K562 (cell line): ENCODE data around the gene ZNF586. TPM values are rescaled to one million over a fixed set of nuclear protein-coding genes. Genes with fewer than 3 reads are reported as not detected.
A peak's percentile ranks its signal among the peaks of the same experiment; 100 is the strongest.

Experiments
- ATAC-seq: fragments of 200-7000 bp; cut with Tn5 transposase; 3 replicates; pipeline ENCODE4 v1.9.1; 2020; ENCODE audit warnings: moderate library complexity
- BruUV-seq: library from RNA; stranded (reverse); fragments of 400-500 nt; replicated peaks from 2 replicates; lab custom pipeline; 2021; lab: Mats Ljungman, UMichigan
- CTCF ChIA-PET: fragments of 300-600 bp; formaldehyde crosslinking; extraction: SDS; loops from one replicate; lab custom pipeline; 2021; ENCODE audit warnings: low intra/inter-chr PET ratio; lab: Yijun Ruan, JAX
- POLR2A ChIA-PET: fragments of 300-600, 350-650 bp; sonication (Branson Sonifier 250); formaldehyde crosslinking; extraction: SDS; loops from one replicate; lab custom pipeline; 2021; ENCODE audit warnings: antibody characterized with exemption, inconsistent platforms; lab: Yijun Ruan, JAX
- DNase-seq, 4 experiments: peaks; one replicate each; pipeline versions ENCODE4 v3.0.0 to v3.0.0-alpha.2; 2011 to 2018; ENCODE audit warnings: low spot score in 3 of 4, mixed read lengths in 3 of 4; ENCODE audit errors: extremely low read depth in 1 of 4
- FAIRE-seq: peaks from 2 replicates; lab custom pipeline; 2011; peaks lifted over from hg19 to GRCh38; lab: Jason Lieb, UNC
- H2AFZ ChIP-seq: 2 replicates; pipeline ENCODE4 v1.6.0; 2011; ENCODE audit warnings: low read depth, low read length, control low read depth, inconsistent platforms
- H3K27ac ChIP-seq: fragments of 200-600 bp; 3 replicates; pipeline ENCODE4 v1.8.0; 2011; ENCODE audit warnings: low read depth, mild to moderate bottlenecking, control low read depth, inconsistent platforms, low read length, moderate library complexity, mixed read lengths; ENCODE audit errors: extremely low read depth
- H3K27me3 ChIP-seq, 2 experiments: fragments of 300-600 bp in 1 of 2; 2 replicates in 1 of 2; 3 replicates in 1 of 2; pipeline versions ENCODE4 v1.6.0 to v1.8.0; 2011; ENCODE audit warnings: inconsistent platforms in 2 of 2, low read length in 2 of 2, mild to moderate bottlenecking in 1 of 2, mixed read lengths in 1 of 2, moderate library complexity in 1 of 2; ENCODE audit not compliant: control insufficient read depth in 2 of 2, insufficient read depth in 2 of 2
- H3K36me3 ChIP-seq: fragments of 300-600 bp; 3 replicates; pipeline ENCODE4 v1.8.0; 2011; ENCODE audit warnings: mild to moderate bottlenecking, low read length, inconsistent platforms; ENCODE audit not compliant: control insufficient read depth, insufficient read depth
- H3K4me1 ChIP-seq, 2 experiments: fragments of 200-600 bp in 1 of 2; replicated peaks in 1 of 2; 2 replicates in 1 of 2; 3 replicates in 1 of 2; pipeline versions ENCODE4 v1.5.1 to v1.8.0; 2011; ENCODE audit warnings: inconsistent platforms in 2 of 2, low read length in 2 of 2, mild to moderate bottlenecking in 1 of 2, mixed read lengths in 1 of 2, moderate library complexity in 1 of 2; ENCODE audit not compliant: control insufficient read depth in 2 of 2, insufficient read depth in 2 of 2
- H3K4me2 ChIP-seq: 2 replicates; pipeline ENCODE4 v1.6.1; 2011; ENCODE audit warnings: low read length, control low read depth, inconsistent platforms, mixed read lengths; ENCODE audit not compliant: insufficient read depth
- H3K4me3 ChIP-seq: fragments of 200-600 bp; sonication (generic), shearing (Covaris generic); 2 replicates; pipeline ENCODE4 v1.5.1; 2016; ENCODE audit warnings: control low read depth, inconsistent platforms
- H3K79me2 ChIP-seq: fragments of 200-600 bp; 3 replicates; pipeline ENCODE4 v1.8.0; 2011; ENCODE audit warnings: low read length, inconsistent platforms; ENCODE audit not compliant: control insufficient read depth, insufficient read depth
- H3K9ac ChIP-seq, 2 experiments: 2 replicates each; pipeline versions ENCODE4 v1.6.0 to v1.6.1; 2011; ENCODE audit warnings: low read depth in 2 of 2, low read length in 2 of 2, control low read depth in 1 of 2, inconsistent platforms in 1 of 2, mild to moderate bottlenecking in 1 of 2, mixed read lengths in 1 of 2; ENCODE audit not compliant: insufficient read depth in 1 of 2
- H3K9me1 ChIP-seq: one replicate; pipeline ENCODE4 v1.6.0; 2011; ENCODE audit warnings: inconsistent platforms, mild to moderate bottlenecking, low read length, moderate library complexity; ENCODE audit not compliant: control insufficient read depth, insufficient read depth
- H3K9me3 ChIP-seq: replicated peaks from 2 replicates; pipeline ENCODE4 v1.5.1; 2011; ENCODE audit warnings: low read depth, low read length, inconsistent platforms; ENCODE audit not compliant: control insufficient read depth, insufficient read depth
- H4K20me1 ChIP-seq: replicated peaks from 2 replicates; pipeline ENCODE4 v1.6.1; 2011; ENCODE audit warnings: low read length, inconsistent platforms, mixed read lengths; ENCODE audit not compliant: control insufficient read depth, insufficient read depth
- BHLHE40 ChIP-seq: IDR thresholded peaks from 2 replicates; pipeline ENCODE4 v1.6.1; 2011; ENCODE audit warnings: low read length, improper control_type of control experiment
- BMI1 ChIP-seq: fragments of 150-350 bp; IDR thresholded peaks from 2 replicates; pipeline ENCODE4 v1.6.1; 2014; ENCODE audit warnings: low read length
- BRD4 ChIP-seq: fragments of 200-600 bp; sonication (generic); IDR thresholded peaks from 2 replicates; pipeline ENCODE4 v1.6.1; 2017; ENCODE audit warnings: inconsistent platforms
- CCAR2 ChIP-seq: fragments of 200-400 bp; formaldehyde crosslinking; IDR thresholded peaks from 2 replicates; pipeline ENCODE4 v1.6.1; 2017; ENCODE audit warnings: mild to moderate bottlenecking, low read depth, low read length
- DIDO1 ChIP-seq: fragments of 450-650 bp; IDR thresholded peaks from 2 replicates; pipeline ENCODE4 v1.6.1; 2016; ENCODE audit warnings: low read depth, missing biosample characterization, missing genetic modification characterization
- ELF4 ChIP-seq: fragments of 450-650 bp; formaldehyde crosslinking; IDR thresholded peaks from 2 replicates; pipeline ENCODE4 v1.4.0; 2022; ENCODE audit warnings: missing genetic modification characterization
- MTF1 ChIP-seq: fragments of 250-450 bp; sonication (Bioruptor Pico); IDR thresholded peaks from 2 replicates; pipeline ENCODE4 v1.9.0; 2021; ENCODE audit warnings: moderate library complexity, mild to moderate bottlenecking, inconsistent platforms, borderline replicate concordance
- MXI1 ChIP-seq: IDR thresholded peaks from 2 replicates; pipeline ENCODE4 v1.6.1; 2011; ENCODE audit warnings: low read depth, mild to moderate bottlenecking, improper control_type of control experiment, low read length
- SIX5 ChIP-seq, 2 experiments: IDR thresholded peaks; 2 replicates each; pipeline ENCODE4 v1.6.1; 2011; ENCODE audit warnings: low read length in 2 of 2, borderline replicate concordance in 1 of 2, low read depth in 1 of 2, mild to moderate bottlenecking in 1 of 2, moderate library complexity in 1 of 2; ENCODE audit not compliant: insufficient read depth in 1 of 2
- SMAD2 ChIP-seq: fragments of 150-350 bp; IDR thresholded peaks from 2 replicates; pipeline ENCODE4 v1.6.1; 2014; ENCODE audit warnings: low read depth, mild to moderate bottlenecking, low read length
- SUPT5H ChIP-seq: fragments of 450-650 bp; IDR thresholded peaks from 2 replicates; pipeline ENCODE4 v1.6.1; 2016
- TRIM28 ChIP-seq: fragments of 450-650 bp; IDR thresholded peaks from 2 replicates; pipeline ENCODE4 v1.6.1; 2017
- U2AF1 ChIP-seq: fragments of 200-400 bp; formaldehyde crosslinking; optimal IDR thresholded peaks from 2 replicates; pipeline ENCODE3; 2017; ENCODE audit warnings: mild to moderate bottlenecking, low read depth, low read length, moderate library complexity
- ZNF140 ChIP-seq: fragments of 250-450 bp; sonication (Bioruptor Pico); IDR thresholded peaks from 2 replicates; pipeline ENCODE4 v1.8.0; 2021; ENCODE audit warnings: moderate library complexity, mild to moderate bottlenecking, inconsistent platforms
- ZNF253 ChIP-seq: fragments of 250-450 bp; sonication (Bioruptor Pico); conservative IDR thresholded peaks from 2 replicates; pipeline ENCODE4 v1.6.1; 2021; ENCODE audit warnings: mild to moderate bottlenecking
- WGBS: fragments of 100-300 bp; shearing (Covaris generic); methylation state at CpG from one replicate; pipeline ENCODE4 v1.1.6; 2016; ENCODE audit warnings: low coverage, mixed read lengths; ENCODE audit not compliant: insufficient coverage; ENCODE audit errors: missing lambda C conversion rate; 5-methylcytosine and 5-hydroxymethylcytosine counted together
- in situ Hi-C: fragments of 300-500 bp; cut with MboI; formaldehyde crosslinking; loops from 4 replicates; pipeline ENCODE4 v1.15.0; 2018; ENCODE audit warnings: inconsistent platforms, mixed read lengths
- intact Hi-C: fragments of 100-400 bp; cut with micrococcal nuclease; formaldehyde crosslinking; loops from 2 replicates; pipeline ENCODE4 v1.14.2; 2022
- polyA plus RNA-seq, 8 experiments: library from polyadenylated mRNA; depleted of rRNA in 4 of 8; stranded (reverse) in 5 of 8; unstranded in 3 of 8; fragments of >200 nt; fragmentation: Nextera tagmentation in 2 of 8; fragmentation: Illumina TruSeq in 1 of 8; extraction: Ambion mirVana in 2 of 8; extraction: Trizol in 1 of 8; gene quantifications; 2 replicates each; pipeline versions ENCODE4 v1.2.1 to v1.2.3, GENCODE V29; 2011 to 2014; ENCODE audit warnings: inconsistent platforms in 1 of 8, missing spikeins in 1 of 8
- total RNA-seq, 7 experiments: library from RNA; depleted of rRNA in 6 of 7; stranded (reverse); fragments of >200 nt in 6 of 7; fragmentation: Illumina TruSeq in 2 of 7; extraction: Trizol in 2 of 7; gene quantifications; 2 replicates each; pipeline versions ENCODE4 v1.2.1 to v1.2.3, GENCODE V29; 2011 to 2021; ENCODE audit warnings: low replicate concordance in 1 of 7
- TF ChIP-seq, protein P1 (sequence below): fragments of 450-650 bp; formaldehyde crosslinking; IDR thresholded peaks from 2 replicates; pipeline ENCODE4 v1.4.0; 2022; ENCODE audit warnings: missing genetic modification characterization
- TF ChIP-seq, protein P2 (sequence below): fragments of 250-450 bp; sonication (Bioruptor Pico); IDR thresholded peaks from 2 replicates; pipeline ENCODE4 v1.5.1; 2021; ENCODE audit warnings: mild to moderate bottlenecking
- TF ChIP-seq, protein P3 (sequence below): fragments of 450-650 bp; IDR thresholded peaks from one replicate; pipeline ENCODE4 v1.6.1; 2018; ENCODE audit warnings: mild to moderate bottlenecking, moderate library complexity; ENCODE audit not compliant: partially characterized antibody

ZNF586 gene
- total and polyA plus RNA-seq, 9 of the 15 experiments (the other 6 are each of a cell fraction or from before 2014, with no cell fraction given) = 2.5 to 12.6 (median 8.4) TPM

DNA sequence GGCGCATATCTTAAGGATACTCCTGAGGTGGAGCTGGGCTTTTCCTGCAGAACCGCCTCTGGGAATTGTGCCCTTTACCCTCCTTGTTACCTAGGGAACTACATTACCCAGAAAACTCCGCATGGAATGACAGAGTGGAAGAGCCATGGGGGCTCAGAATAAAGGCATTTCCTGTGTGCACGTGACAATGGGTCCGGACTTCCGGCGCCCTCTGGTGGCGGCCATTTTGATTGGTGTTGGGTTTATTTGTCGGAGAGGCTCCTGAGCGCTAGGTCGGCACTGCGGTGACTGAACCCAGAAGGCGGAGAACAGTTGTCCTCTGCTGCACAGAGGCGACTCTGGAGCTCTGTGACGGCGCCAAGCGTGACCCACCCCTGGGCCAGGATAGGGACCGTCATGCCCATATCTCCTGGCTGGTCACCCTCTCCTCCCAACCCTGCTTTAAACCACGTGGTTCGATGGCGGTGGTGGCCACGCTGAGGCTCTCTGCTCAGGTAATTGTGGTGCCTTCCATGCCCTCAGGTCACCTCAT lies 60.7 kb downstream of the ZNF586 start, which contains the start of gene ZNF587B:
Gene ZNF587B (plus strand): TSS at position 229 of the 532 bp plus-strand sequence. CDS start 230 bp downstream, at position 459.
- ChIA-PET POLR2A (interaction anchor here (0.5 to 0.6 kb wide), 2 partner anchors 60 to 689 kb away, joined by 3 read pairs; partner anchors contain the start of gene ZBTB45), CTCF (interaction anchor here (0.6 kb wide), 1 partner anchor 365 kb away, joined by 3 read pairs; no protein-coding TSS in a partner anchor)
- peak; percentile 67 for FAIRE-seq
- Histone ChIP-seq H3K36me3 (peaks cover 38% of the 10 kb centered on the region; the same call in 2 of the 3 replicates), H3K9ac (no peak within 1 kb of the TSS), H3K4me2 (no peak within 1 kb of the TSS), H3K27me3 (no peaks in the 10 kb centered on the region), H3K4me3 (no peak within 1 kb of the TSS), H3K79me2 (peaks cover 66% of the 10 kb centered on the region), H3K9me1 (no peaks in the 10 kb centered on the region), H3K9me3 (no peaks in the 10 kb centered on the region; the same call in 1 of the 2 replicates), H3K4me1 (peaks cover 0 to 5% of the 10 kb centered on the region in 2 experiments; a peak in 2 of 5 replicates), H4K20me1 (peaks cover 3% of the 10 kb centered on the region; the same call in 1 of the 2 replicates), H2AFZ (no peak within 1 kb of the TSS), H3K27ac (no peak within 1 kb of the TSS)
- 77% methylated on average over 17 of the region's 22 CpGs for WGBS
- peak; percentile 94 for ATAC-seq
- intact Hi-C loops = no loop called here
- DNase-seq = peak; percentile 27 to 61 (median 34)
- BruUV-seq = no TSS peak
- in situ Hi-C loops = no loop called here
- TF ChIP-seq, protein P1, sequence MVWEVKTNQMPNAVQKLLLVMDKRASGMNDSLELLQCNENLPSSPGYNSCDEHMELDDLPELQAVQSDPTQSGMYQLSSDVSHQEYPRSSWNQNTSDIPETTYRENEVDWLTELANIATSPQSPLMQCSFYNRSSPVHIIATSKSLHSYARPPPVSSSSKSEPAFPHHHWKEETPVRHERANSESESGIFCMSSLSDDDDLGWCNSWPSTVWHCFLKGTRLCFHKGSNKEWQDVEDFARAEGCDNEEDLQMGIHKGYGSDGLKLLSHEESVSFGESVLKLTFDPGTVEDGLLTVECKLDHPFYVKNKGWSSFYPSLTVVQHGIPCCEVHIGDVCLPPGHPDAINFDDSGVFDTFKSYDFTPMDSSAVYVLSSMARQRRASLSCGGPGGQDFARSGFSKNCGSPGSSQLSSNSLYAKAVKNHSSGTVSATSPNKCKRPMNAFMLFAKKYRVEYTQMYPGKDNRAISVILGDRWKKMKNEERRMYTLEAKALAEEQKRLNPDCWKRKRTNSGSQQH = no peak
- TF ChIP-seq ELF4 (CRISPR knock-in tag) (no peak), BHLHE40 (peak; percentile 91), MXI1 (no peak), MTF1 (no peak), ZNF140 (CRISPR knock-in tag) (no peak), SIX5 (IDR thresholded peaks at IDR 0.05; ENCODE audit: borderline replicate concordance in 1 of 2, insufficient read depth in 1 of 2, low read depth in 1 of 2, low read length in 2 of 2) (peak in 1 of 2 experiments; percentile 14; a peak in 1 of 4 replicates), CCAR2 (no peak), DIDO1 (tag) (no peak), BMI1 (no peak), SMAD2 (no peak), U2AF1 (no peak), SUPT5H (no peak), TRIM28 (no peak), ZNF253 (CRISPR knock-in tag) (no peak), BRD4 (no peak)
- TF ChIP-seq, protein P2, sequence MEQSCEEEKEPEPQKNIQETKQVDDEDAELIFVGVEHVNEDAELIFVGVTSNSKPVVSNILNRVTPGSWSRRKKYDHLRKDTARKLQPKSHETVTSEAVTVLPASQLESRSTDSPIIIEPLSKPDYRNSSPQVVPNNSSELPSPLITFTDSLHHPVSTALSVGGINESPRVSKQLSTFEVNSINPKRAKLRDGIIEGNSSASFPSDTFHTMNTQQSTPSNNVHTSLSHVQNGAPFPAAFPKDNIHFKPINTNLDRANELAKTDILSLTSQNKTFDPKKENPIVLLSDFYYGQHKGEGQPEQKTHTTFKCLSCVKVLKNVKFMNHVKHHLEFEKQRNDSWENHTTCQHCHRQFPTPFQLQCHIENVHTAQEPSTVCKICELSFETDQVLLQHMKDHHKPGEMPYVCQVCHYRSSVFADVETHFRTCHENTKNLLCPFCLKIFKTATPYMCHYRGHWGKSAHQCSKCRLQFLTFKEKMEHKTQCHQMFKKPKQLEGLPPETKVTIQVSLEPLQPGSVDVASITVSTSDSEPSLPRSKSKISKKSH = no peak
- TF ChIP-seq, protein P3, sequence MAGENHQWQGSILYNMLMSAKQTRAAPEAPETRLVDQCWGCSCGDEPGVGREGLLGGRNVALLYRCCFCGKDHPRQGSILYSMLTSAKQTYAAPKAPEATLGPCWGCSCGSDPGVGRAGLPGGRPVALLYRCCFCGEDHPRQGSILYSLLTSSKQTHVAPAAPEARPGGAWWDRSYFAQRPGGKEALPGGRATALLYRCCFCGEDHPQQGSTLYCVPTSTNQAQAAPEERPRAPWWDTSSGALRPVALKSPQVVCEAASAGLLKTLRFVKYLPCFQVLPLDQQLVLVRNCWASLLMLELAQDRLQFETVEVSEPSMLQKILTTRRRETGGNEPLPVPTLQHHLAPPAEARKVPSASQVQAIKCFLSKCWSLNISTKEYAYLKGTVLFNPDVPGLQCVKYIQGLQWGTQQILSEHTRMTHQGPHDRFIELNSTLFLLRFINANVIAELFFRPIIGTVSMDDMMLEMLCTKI = no peak
